Measurements from ENCODE around the gene ANKRD13C.
"Not testable (repeated sequence)": the region's sequence is repeated elsewhere in the genome, so short reads cannot be mapped to it uniquely, and the experiment has no call there.

ANKRD13C gene, protein sequence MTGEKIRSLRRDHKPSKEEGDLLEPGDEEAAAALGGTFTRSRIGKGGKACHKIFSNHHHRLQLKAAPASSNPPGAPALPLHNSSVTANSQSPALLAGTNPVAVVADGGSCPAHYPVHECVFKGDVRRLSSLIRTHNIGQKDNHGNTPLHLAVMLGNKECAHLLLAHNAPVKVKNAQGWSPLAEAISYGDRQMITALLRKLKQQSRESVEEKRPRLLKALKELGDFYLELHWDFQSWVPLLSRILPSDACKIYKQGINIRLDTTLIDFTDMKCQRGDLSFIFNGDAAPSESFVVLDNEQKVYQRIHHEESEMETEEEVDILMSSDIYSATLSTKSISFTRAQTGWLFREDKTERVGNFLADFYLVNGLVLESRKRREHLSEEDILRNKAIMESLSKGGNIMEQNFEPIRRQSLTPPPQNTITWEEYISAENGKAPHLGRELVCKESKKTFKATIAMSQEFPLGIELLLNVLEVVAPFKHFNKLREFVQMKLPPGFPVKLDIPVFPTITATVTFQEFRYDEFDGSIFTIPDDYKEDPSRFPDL

GRCh38 chr1:70354332-70355110 lies at the start of gene ANKRD13C:
ANKRD13C (minus strand) TSS chr1:70354722; CDS start chr1:70354408, 314 bp downstream.
- peak; percentile 68 to 76 (median 72) for DNase-seq (ENCODE audit: low read depth in 3 of 3, low spot score in 1 of 3)

DNA sequence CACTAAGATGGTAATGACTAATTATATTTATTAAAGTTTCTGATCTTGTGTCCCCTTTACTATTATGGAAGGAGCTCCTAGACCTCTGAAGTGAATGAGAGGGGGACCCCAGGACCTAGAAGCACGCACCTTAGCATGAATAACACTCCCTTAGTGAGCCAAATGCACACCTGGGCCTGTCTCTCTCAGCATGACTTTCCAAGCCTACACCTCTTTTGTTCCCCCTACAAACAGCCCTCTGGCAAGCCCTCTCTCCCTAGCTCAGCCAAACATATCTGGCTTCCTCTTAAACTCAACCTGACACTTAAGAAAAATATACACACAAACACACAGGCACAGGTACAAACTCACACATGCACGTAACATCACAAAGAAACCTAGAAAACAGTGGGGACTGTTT lies 49.2 kb upstream of the ANKRD13C start:
- DNase-seq (ENCODE audit: low read depth in 3 of 3, low spot score in 1 of 3), result no peak

- DNase-seq (ENCODE audit: low read depth in 3 of 3, low spot score in 1 of 3), result no peak
Measured at GRCh38 chr1:70401974-70402373, 47.5 kb upstream of the ANKRD13C start.

DNA sequence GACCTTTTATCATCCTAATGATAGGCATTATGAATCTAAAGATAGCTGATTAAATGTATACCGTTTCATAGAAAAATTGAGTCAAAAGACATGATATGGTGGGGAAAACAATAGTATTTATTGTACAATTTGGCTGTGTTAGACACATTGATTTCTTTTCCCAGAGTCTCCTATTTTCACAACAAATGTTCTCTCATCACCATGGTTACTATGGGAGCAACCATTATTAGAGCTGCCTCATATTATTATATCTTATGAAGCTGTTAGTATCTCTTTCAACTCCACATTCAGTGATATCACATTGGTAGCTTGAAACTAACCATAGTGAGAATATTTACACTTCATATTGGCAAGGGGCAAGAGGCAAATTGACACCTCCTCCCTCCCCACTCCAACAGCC lies 45.8 kb upstream of the ANKRD13C start:
- DNase-seq (ENCODE audit: low read depth in 3 of 3, low spot score in 1 of 3), result no peak

DNA sequence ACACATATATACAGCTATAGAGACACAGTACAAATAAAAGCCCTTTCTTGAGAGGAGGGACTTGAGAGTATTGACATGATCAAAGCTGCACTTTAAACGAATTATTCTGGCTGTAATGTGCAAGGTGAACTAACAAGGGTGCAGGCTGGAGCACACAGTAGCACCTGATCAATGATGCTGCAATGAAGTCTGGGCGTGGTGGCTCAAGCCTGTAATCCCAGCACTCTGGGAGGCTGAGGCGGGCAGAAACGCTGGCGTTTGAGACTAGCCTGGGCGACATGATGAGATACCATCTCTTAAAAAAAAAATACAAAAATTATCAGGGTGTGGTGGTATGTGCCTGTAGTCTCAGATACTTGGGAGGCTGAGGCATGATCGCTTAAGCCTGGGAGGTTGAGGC lies 42.5 kb upstream of the ANKRD13C start:
- no peak for DNase-seq (ENCODE audit: low read depth in 3 of 3, low spot score in 1 of 3)

DNA sequence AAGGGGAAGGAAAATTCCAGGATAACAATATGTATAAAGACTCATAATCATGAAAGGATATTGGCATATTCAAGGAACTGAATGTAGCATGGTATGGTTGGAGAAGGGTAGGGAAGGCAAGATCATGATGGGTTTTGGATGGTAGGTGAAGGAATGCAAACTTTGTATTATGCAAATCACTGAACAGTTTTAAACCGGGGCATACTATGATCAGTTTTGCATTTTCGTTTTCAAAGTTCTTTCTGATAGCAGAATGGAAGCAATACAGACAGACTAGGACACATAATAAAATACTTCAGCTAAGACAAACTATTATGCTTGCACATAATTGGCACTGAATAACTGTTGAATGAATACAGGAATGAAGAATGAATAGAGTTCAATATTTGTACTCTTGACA lies 42.1 kb upstream of the ANKRD13C start:
- no peak for DNase-seq (ENCODE audit: low read depth in 3 of 3, low spot score in 1 of 3)

DNA sequence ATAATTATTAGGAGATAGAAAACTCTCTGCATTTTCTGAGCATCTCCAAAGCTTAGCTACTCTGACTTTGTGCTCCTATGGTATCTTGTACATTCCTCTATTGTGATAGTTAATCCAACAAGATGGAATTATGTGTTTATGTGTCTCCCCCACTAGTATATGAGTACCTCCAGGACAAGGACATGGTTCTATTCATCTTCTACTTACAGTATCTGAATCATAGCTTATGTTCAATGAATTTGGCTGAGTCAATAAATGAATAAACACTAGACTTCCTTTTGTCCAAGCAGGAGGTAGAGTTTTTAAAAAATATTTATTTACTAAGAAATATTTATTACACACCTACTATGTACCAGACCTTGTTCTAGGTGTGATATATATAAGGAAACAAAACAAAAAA lies 38.1 kb upstream of the ANKRD13C start:
- no peak for DNase-seq (ENCODE audit: low read depth in 3 of 3, low spot score in 1 of 3)

GRCh38 chr1:70387507-70387906 lies 33.0 kb upstream of the ANKRD13C start:
- DNase-seq (ENCODE audit: low read depth in 3 of 3, low spot score in 1 of 3), result no peak

GRCh38 chr1:70386121-70386520 lies 31.6 kb upstream of the ANKRD13C start:
- no peak for DNase-seq (ENCODE audit: low read depth in 3 of 3, low spot score in 1 of 3)

GRCh38 chr1:70385477-70385876 lies 31.0 kb upstream of the ANKRD13C start:
- DNase-seq (ENCODE audit: low read depth in 3 of 3, low spot score in 1 of 3), result no peak

DNA sequence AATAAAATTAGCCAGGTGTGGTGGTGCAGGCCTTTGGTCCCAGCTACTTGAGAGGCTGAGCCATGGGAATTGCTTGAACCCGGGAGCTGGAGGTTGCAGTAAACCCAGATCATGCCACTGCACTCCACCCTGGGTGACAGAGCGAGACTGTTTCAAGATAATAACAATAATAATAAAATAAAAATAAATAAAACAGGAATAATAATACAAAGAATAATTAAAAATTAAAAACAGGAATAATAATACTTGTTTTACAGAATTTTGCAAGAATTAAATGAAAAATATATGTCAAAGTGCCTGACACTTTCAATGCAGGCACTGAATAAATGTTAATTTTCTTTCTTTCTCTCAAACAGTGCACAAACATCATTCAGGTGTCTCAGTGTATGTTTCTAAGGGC lies 30.0 kb upstream of the ANKRD13C start:
- DNase-seq (ENCODE audit: low read depth in 3 of 3, low spot score in 1 of 3), result no peak

GRCh38 chr1:70383483-70383882 lies 29.0 kb upstream of the ANKRD13C start:
- DNase-seq (ENCODE audit: low read depth in 3 of 3, low spot score in 1 of 3), result no peak

GRCh38 chr1:70382682-70383081 lies 28.2 kb upstream of the ANKRD13C start:
- no peak for DNase-seq (ENCODE audit: low read depth in 3 of 3, low spot score in 1 of 3)

DNA sequence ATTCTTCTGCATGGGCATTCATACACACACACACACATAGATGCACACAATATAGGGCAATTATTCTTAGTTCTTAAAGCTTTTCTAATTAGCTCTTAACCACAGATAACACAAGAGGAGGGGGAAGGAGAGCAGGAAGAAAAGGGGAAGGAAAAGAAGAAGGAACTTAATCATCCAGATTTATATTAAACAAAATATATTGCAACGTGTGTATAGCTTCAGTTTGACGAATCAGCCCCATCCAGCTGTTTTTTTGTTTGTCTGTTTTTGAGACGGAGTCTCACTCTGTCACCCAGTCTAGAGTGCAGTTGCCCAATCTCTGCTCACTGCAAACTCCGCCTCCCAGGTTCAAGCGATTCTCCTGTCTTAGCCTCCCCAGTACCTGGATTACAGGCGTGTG lies 21.7 kb upstream of the ANKRD13C start:
- no peak for DNase-seq (ENCODE audit: low read depth in 3 of 3, low spot score in 1 of 3)

GRCh38 chr1:70373580-70373979 lies 19.1 kb upstream of the ANKRD13C start:
- not testable (repeated sequence) for DNase-seq (ENCODE audit: low read depth in 3 of 3, low spot score in 1 of 3)

GRCh38 chr1:70372426-70372825 lies 17.9 kb upstream of the ANKRD13C start:
- no peak for DNase-seq (ENCODE audit: low read depth in 3 of 3, low spot score in 1 of 3)

GRCh38 chr1:70371586-70371985 lies 17.1 kb upstream of the ANKRD13C start:
- DNase-seq (ENCODE audit: low read depth in 3 of 3, low spot score in 1 of 3), result not testable (repeated sequence)

DNA sequence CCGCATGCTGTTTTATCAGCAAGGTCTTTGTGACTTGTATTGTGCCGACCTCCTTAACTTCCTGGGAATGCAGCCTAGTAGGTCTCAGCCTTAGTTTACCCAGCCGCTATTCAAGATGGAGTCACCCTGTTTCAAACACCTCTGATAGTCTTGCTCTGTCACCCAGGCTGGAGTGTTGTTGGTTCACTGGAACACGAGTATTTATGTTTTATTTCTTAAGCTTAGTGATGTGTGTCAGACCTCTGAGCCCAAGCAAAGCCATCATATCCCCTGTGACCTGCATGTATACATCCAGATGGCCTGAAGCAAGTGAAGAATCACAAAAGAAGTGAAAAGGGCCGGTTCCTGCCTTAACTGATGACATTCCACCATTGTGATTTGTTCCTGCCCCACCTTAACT lies 12.9 kb upstream of the ANKRD13C start:
- DNase-seq (ENCODE audit: low read depth in 3 of 3, low spot score in 1 of 3), result not testable (repeated sequence)

DNA sequence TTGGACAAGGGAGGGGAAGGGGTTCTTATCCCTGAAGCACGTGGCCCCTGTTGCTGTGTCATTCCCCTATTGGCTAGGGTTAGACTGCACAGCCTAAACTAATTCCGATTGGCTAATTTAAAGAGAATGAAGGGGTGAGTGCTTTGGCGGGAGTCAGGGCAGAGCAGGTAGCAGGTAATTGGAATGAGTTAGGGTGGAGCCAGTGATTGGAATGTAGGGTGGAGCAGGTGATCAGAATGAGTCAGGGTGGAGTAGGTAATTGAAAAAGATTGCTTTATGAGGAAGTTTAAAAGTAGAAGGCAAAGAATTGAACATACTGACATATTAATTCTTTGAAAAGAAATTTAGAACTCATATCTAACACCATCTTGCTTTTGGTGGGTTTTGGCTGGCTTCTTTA lies 12.5 kb upstream of the ANKRD13C start:
- not testable (repeated sequence) for DNase-seq (ENCODE audit: low read depth in 3 of 3, low spot score in 1 of 3)

DNA sequence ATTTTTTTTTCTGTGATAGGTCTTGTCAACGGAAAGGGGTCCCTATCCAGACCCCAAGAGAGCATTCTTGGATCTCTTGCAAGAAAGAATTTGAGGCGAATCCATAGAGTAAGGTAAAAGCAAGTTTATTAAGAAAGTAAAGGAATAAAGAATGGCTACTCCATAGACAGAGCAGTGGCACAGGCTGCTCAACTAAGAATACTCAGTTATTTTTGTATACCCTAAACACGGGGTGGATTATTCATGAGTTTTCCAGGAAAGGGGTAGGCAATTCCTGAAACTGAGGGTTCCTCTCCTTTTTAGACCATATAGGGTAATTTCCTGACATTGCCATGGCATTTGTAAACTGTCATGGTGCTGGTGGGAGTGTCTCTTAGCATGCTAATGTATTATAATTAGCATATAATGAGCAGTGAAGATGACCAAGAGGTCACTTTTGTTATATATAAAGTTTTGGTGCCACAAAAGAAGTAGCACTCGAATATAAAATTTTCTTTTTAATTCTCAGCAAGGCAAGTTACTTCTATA lies 12.0 kb upstream of the ANKRD13C start:
- not testable (repeated sequence) for DNase-seq (ENCODE audit: low read depth in 3 of 3, low spot score in 1 of 3)

- no peak for DNase-seq (ENCODE audit: low read depth in 3 of 3, low spot score in 1 of 3)
Measured at GRCh38 chr1:70364439-70364838, 9.9 kb upstream of the ANKRD13C start.

Measured in stimulated activated CD4-positive, alpha-beta T cell treated with anti-CD3 and anti-CD28 coated beads, TNF-alpha, amount 100 ng/mL, for 1 hour (primary cell).